Measurements from ENCODE around the gene PI4KB.
"Not testable (repeated sequence)": the region's sequence is repeated elsewhere in the genome, so short reads cannot be mapped to it uniquely, and the experiment has no call there.

The PI4KB gene
- 88.9 reads per million, percentile 80 among the genes with 10 or more reads in this experiment for total RNA-seq

DNA sequence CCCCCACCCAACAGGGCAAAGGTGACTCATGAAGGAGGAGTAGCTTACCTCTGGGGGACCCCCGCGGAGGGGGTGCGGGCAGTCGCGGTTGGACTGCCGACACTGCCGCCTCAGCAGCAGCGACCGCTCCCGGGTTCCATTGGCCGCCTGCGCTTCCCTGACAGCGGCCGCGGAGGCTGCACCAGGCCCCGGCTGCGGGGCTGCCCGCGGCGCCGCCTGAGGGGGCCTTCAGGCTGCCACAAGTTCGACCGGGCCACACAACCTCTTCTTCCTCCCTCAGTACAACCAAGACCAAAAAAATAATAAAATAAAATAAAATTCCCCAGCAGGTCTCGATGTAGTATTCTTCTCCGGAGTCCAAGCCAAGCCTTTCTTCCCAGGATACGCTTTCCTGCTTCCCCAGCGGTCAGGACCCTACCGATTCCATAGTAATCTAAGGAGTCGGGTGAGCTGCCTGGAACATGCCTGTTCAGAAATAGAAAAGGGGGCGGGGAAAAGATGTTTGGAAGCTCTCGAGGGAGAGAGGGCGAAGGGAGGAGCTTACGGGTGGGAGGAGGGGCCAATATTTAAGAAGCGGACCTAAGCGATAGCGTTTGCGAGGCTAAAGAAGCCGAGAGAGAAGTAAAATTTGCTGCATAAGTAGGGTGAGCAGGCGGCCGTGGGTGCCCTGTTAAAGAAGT lies at the start of gene PI4KB:
TSS of gene PI4KB (minus strand) at position 194 of the 680 bp plus-strand sequence. CDS start 10,935 bp downstream, outside the sequence.
- peak; percentile 80 for DNase-seq

DNA sequence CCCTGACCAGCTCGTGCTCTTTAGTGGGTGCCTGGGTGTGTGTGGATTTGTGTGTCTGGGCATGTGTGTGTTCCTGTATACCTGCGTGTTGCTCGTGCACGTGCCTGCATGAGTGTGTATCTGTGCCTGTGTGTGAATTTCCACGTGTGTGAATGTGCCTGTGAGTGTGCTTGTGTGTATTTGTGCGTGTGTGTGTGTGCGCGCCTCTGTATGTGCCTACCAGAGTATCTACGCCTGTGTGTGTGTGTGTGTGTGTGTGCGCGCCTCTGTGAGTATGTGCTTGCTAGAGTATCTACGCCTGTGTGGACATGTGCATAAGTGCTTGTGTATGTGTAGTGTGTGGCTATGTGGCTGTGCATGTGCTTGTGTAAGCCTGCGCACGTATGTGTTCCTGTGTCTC lies 46.0 kb upstream of the PI4KB start:
- no peak for DNase-seq

DNA sequence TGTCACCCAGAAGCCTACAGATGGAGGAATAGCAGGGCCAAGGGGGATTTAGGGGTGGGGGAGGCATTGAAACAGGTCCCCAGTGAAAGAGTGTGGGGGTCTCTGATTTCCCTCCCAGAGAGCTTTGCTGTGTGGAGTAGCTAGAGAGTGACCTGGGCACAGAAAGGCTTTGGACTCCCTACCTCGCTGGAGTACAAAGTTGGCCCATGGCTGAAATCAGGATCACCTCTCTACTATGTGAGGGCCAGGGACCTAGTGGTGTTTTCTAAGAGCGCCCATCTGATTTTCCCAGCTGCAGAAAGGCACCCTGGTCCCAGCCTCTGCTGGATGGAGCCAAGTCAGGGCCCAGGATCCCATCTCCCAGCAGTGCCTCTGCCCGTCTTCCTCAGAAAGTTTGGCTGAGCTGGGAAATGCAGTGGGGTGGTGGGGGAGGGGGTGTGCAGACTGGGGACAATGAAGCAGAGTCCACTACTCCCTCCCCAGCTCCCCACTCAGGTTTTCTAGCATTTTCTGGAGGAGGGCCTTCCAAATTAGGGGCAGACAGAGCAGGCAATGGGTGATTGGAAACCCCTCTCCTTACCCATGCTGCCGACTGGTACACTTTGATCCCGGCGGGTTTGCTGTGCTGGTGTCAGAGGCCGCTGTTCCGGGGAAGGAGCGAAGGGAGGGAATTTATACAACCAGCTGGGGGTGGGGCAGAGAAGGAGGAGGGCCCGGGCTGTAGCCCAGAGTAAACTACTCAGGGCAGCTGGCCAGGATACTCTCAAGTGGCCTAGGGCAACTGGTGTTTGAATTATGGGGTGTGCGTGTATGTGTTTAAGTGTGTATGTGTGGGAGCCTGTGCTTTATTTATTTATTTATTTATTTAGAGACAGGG lies 45.1 kb upstream of the PI4KB start, which contains the start of gene SELENBP1:
TSS of gene SELENBP1 (minus strand) at position 648 of the 877 bp plus-strand sequence. CDS start at position 584, 64 bp downstream.
- no peak for DNase-seq

DNA sequence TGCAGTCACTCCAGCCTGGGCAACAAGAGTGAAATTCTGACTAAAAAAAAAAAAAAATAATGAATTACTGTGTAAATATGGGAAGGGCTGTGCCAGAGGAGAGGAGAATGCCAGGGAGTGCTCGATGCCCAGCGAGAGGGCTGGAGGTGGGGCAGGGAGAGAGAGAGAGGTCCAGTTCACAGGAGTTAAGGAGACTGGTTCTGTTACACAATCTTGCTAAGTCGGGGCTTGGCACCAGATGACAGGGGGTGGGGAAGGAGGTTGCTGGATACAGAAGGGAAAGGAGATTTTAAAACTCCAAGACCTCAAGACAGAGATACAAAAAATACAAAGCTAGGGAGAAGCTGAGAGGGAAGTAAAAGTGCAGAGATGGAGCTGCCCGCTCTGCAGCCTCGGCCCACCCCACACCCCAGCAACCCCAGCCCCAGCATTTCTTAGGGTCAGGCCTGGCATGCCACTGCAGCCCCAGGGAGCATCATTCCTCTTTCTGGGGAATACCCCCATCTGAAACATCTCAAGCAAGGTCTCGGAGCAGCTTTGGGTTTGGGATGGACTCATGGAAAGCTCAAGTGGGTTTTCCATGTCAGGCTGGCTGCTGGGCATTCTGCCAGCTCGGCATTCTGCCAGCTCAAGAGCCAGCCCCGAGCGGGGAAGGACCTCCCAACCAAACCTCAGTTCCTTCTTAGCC lies 44.3 kb upstream of the PI4KB start:
- DNase-seq = no peak

DNA sequence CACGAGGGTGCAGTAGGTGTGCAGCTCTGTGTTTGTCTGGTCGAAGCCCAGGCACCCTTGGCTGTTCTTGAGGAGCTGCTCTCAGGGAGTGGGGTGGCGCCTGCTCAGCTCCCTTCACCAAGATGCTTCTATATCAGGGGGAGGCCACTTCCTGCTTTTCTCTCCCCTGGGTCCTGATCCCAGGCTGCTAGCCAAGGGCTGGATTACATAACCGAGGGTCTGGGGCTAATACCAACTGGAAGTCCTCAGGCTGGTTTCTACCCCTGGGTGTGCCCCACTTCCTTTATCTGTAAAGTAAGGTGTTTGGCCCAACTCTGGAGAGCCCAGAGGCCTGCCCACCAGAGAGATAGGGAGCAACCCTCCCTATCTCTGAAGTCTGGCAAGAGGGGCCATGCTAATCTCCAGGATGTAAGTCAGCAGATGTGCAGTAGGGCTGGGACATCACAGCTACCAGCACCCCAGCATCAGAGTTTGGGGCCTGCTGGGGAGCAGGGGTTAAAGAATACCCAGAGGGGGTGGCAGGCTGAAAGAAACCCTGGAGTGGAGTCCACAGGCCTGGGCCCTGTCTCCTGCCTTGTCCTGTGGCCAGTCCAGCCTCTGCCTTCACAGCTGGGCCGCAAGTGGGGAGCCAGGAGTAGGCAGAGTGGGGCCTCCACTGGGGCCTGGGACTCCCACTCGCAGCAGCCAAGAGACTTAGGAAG lies 43.1 kb upstream of the PI4KB start:
- DNase-seq = no peak

DNA sequence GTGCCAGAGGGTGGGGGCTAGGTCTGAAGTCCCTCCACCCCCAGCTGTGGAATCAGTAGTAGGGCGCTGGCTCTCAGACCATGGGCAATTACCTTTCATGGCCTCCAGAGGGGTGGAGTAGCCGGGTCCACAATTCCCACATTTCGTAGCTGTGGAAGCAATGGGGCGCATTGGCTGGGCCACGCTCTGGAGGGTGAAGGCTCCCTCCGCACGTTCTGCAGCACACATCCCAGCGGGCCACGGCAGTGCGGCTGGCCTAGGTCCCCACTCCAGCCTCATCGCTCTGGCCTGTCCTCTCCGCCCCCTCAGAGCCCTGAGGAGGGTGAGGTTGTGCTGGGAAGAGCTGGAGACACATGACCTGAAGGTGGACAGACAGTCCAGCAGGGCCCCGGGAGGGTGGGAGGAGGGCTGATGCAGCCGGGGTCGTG lies 42.4 kb upstream of the PI4KB start:
- DNase-seq = no peak

DNA sequence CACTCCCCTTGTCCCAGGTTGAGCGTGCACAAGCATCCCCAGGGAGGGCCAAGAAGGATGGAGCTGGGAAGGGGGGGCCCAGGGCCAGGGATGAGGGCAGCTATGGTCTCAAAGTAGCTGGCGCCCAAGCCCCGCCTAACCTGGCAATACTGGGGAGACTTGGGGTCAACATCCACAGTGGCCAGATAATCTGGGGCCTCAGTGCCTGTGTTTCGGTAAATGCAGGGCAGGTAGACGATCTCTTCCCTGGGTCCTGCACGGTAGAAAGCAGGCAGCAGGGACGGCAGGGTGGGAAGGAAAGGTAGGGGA lies 42.0 kb upstream of the PI4KB start:
- DNase-seq = no peak

DNA sequence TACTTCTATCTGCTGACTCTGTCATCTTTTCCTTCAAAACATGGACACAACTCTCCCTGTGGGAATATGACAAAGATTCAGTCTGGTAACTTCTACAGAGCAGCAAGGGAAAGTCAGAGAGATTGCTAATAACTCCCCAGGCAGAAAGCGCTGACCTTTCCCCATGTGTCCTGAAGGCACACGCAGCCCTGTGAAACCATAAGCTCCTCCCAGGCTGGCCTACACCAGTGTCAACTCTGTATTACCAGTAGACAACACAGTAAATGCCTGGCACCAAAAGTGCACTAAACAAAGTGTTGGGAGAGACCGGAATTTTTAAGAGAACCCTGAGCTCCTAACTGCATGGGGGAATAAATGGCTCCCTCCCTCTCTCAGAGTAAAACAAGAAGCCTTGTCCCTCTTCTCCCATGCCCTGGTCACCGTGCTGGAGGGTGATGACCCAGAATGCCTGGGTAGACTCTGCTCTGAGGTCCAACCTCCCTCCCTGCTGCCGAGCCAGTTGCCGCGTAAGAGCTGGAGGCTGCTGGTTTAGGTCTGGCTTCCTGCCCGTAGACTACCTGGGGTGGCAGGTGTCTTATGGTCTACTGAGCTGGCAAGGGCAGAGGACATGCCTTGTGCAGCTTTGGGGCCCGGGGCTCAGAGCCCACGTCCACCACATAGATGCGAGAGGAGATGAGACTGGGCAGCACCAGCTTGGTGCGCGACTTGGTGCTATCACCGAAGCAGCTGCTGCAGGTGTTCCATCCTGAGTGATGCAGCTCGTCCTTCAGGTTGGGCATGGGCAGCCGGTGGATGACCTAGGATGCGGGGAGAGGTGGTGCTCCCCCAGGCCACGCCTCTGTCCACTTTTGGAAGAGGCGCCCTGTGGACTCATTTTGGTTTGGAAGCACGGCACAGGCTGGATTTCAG lies 41.4 kb upstream of the PI4KB start:
- no peak for DNase-seq

DNA sequence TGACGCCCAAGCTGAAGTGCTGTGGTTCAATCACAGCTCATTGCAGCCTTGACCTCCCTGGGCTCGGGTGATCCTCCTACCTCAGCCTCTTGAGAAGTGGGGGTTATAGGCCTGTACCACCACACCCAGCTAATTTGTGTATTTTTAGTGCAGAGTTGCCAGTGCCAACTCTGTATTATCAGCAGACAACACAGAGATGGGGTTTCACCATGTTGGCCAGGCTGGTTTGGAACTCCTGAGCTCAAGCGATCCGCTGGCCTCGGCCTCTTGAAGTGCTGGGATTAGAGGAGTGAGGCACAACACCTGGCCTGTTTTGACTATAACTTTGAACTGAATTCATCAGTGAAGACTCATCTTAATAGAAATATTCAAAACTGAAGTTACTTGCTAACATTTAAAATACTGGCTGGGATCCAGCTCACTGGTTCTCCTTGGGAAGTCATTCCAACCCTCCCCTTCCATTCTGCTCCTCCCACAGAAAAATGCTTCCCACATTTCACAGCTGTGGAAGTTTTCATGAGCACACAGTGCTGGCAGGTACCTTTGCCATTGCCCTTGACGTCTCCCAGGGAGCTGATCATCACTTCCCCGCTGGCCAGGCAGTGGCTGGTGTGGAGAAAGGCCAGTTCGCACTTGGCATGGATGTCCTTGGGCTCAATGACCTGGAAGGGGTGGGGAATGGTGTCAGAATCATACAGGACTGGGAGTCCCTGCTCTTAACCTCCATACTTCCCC lies 40.6 kb upstream of the PI4KB start:
- no peak for DNase-seq

DNA sequence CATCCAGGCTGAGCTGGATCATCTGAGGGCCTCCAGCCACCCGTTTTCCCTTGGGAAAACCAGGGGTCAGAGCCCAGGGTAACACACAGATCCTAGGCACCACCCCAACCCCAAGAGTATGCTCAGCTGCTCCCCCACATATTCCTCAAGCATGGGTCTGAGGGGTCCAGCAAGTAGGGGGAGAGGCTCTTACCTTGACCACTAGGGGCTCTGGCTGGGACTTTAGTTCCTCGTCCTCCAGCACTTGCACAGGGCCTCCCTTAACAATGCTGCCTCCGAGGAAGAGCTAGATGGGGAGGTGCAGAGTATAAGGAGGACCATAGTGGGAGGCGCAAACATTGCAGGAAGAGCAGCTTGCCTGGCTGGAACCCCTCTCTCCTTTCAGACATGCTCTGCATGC lies 37.8 kb upstream of the PI4KB start:
- DNase-seq = no peak

DNA sequence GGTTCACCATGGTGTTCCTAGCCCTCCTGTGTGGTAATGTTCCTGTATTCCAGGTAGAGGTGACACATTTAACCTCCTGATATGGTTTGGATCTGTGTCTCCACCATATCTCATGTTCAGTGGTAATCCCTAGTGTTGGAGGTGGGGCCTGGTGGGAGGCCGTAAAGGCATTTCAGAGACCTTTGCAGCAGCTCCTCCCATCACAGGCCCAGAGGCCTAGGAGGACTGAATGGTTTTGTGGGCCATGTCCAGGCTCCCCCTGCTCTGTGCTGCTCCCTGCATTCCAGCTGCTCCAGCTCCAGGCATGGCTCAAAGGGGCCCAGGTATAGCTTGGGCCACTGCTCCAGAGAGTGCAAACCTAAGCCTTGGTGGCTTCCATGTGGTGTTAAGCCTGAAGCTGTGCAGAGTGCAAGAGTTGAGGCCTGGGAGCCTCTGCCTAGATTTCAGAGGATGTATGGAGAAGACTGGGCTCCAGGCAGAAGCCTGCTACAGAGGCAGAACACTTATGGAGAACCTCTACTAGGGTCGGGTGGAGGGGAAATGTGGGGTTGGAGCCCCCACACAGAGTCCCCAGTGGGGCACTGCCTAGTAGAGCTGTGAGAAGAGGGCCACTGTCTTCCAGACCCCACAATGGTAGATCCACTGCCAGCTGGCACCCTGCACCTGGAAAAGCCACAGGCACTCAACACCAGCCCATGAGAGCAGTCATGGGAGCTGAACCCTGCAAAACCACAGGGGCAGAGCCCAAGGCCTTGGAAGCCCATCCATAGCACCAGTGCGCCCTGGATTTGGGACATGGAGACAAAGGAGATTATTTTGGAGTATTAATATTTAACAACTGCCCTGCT lies 35.3 kb upstream of the PI4KB start:
- no peak for DNase-seq

DNA sequence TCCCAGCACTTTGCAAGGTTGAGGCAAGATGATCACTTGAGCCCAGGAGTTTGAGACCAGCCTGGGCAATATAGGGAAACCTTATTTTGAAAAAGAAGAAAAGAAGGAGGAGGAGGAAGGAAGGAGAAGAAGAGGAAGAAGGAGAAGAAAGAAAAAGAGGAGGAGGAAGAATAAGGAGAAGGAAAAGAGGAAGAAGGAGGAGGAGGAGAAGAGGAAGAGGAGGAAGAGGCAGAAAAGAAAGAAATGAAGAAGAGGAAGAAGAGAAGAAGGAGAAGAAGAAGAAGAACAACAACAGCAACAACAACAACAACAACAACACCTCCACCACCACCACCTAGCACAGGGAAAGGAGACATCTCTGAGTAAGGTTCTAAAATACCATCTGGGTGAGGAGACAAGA lies 34.7 kb upstream of the PI4KB start:
- no peak for DNase-seq

DNA sequence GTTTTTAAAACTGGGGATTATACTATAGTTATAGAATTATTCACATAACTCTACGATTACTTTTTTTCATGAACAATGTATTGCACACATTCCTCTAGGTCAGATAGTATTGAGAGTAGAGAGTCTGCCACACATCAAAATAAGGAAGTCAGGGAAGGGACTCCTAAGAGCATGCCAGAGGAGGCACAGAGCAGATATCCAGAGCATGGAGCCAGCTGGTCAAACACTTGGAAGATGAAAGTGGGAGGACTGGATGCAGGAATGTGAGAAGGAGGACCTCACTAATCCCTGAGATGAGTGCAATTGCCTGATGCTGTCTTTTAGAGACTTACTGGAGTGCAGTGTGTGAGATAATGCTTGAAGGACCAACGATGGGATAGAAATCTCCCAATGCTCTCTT lies 29.5 kb upstream of the PI4KB start:
- no peak for DNase-seq

DNA sequence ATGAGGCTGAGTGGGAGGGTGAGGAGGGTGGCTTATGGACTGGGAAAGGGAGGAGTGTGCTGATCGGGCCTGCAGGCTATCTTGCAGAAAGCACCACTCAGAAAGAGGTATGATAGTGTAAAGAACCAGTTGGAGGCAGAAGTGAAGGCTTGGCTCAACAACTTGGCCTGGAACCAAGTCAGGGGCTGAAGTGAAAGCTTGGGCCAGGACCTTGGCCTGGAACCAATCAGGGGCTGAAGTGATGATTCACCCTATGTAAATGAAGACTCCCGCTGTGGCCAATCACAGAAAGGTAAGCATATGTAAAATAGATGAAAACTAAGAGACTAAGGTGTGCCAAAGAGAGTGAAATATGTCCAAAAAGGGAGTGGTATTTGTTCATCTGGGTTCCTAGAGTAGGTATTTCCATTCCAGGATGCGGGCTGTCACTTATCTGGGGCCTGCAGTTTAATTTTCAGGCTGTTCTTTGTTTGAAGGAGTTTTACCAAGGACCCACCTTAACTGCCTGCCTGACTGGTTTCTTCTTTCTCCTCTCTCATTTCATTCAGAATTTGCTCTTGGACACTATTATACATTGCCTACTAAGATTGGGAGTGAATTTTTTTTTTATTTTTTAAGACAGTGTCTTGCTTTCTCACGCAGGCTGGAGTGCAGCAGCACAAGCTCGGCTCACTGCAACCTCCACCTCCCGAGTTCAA lies 25.0 kb upstream of the PI4KB start:
- DNase-seq = no peak

DNA sequence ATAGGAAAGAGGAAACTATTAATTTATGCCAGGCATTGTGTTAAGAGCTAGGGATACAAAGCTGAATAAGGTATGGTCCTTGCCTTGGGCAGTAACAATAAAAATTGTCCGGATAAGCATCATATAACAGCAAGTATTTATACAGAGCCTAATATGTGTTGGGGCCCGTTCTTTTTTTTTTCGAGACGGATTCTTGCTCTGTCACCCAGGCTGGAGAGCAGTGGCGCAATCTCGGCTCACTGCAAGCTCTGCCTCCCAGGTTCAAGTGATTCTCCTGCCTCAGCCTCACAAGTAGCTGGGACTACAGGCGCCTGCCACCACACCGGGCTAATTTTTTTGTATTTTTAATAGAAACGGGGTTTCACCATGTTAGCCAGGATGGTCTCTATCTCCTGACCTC lies 23.1 kb upstream of the PI4KB start:
- DNase-seq = not testable (repeated sequence)

DNA sequence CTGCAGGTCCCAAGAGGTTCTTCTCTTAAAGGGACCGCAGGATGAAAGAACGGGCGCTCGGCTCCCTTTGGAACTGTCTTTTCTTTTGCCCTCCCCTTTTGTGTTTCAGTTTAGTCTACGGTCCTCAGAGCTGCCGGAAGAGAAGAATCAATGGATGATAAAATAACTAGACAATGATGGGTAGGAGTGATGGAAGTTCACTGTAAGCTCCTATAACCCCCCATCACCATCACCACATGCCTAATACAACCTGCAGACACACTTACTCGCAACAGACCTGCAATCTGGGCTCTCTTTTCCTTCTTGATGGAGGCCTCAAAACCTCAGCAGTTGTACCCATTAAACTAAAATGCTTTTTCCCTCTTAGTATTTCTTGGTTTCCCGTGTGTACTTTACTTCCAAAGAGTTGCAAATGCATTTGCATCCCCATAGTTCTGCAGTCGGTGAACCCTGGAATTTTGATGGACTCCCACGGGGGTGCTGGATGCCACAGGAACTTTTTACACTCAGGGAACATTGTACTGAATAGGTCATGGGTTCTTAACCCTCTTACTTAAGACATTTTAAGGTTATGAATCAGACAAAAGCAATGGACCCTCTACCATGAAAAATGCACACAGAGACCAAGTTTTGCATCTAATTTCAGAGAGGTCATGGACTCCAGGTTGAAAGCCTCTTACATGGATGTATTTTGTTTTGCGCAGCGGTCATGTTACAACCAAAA lies 20.5 kb upstream of the PI4KB start:
- DNase-seq = no peak

DNA sequence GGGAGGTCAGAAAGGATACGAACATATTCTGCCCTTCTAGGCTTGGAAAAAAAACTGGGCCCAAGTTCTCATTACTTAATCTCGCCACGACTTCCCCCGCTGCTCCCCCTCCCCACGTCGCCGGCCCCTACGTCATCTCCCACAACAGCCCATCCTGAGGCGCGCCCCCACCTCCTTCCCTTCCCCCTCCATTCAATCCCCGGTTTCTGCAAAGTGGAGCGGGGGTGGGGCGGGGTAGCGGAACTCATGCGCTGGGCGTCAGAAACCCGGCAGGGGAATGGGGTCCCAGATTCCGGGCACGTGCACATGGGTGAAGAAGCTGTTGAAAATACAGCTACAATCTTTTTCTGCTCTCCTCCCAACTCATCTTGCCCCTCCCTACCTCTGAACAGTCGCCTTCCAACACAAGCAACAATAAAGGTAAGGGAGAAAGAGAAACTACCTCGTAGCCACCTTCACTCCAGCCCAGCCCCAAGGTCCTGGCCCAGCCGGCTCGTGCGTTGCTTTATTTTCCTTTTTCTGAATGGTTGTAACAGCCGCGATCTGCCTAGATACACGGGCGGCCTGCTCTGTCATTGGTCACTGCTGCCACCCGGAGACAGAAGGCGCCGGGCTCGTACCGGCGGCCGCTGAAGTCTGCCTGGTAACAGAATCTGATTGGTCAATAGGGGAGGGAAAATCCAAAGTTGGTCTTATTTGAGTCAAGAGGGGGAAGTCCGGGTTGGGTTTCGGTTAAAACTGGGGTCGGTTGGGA lies 19.7 kb upstream of the PI4KB start, which contains the start of gene RFX5:
TSS of gene RFX5 (minus strand) at position 484 of the 754 bp plus-strand sequence. CDS start 932 bp downstream, outside the sequence.
- peak; percentile 92 for DNase-seq

All from effector CD4-positive, alpha-beta T cell (primary cell).